ENCODE results near the gene SPIRE1.
"Not testable (repeated sequence)": the region's sequence is repeated elsewhere in the genome, so short reads cannot be mapped to it uniquely, and the experiment has no call there.

Gene SPIRE1

DNA sequence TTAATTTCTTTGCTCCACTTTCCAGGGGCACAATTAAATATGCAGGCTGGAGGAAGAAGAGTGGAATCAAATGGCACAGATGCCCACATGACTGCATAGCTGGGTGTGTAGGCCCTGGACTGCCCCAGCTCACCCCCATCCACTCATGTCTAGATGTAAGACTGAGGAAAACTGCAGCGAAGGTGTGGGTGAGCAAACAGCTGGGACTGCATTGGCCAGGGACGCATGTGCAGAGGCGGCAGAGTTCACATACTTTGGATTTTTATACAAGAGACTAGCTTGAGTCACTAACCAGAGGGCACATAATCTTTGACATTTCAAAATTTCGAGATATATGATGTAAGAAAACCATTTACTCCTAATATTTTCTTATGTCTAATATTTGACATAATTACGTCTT, 60.1 kb downstream of the SPIRE1 start:
- no peak for DNase-seq

GRCh38 chr18:12595571-12596255, 62.2 kb downstream of the SPIRE1 start:
- DNase-seq, result no peak

DNA sequence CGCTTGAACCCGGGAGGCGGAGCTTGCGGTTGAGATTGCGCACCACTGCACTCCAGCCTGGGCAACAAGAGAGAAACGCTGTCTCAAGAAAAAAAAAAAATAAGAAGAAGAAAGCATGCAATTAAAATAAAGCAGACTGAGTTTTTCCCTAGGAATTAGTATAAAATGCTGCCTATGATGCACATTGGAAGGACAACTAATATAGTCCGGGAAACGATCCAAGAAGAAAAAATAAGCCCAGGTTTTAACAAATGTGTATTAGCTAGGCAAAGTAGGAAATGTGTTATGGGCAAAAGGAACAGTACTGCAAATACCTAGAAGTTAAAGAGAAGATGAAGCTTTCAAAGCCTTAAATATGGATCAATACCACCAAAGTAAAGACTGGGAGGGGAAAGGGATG, 64.0 kb downstream of the SPIRE1 start:
- no peak for DNase-seq

GRCh38 chr18:12592597-12593127, 65.2 kb downstream of the SPIRE1 start:
- no peak for DNase-seq

- no peak for DNase-seq
Measured at GRCh38 chr18:12589448-12589847, 68.5 kb downstream of the SPIRE1 start.

DNA sequence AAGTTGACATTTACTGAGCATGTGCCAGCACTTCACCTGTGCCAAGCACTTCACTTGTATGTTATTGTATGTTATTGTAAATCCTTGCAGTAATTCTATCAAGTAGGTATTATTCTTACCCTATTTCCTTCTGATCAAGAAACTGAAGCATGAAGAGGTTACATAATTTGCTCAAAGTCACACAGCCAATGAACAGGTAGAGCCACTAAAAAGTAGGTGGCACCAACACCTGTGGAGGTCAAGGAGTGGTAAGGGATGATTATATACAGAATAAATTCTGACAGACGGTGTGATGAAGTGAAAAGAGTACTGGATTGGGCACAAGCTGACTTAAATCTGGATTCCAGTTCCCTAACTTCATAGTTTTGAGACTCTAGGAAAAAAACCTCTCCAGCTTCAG, 71.0 kb downstream of the SPIRE1 start:
- no peak for DNase-seq

DNA sequence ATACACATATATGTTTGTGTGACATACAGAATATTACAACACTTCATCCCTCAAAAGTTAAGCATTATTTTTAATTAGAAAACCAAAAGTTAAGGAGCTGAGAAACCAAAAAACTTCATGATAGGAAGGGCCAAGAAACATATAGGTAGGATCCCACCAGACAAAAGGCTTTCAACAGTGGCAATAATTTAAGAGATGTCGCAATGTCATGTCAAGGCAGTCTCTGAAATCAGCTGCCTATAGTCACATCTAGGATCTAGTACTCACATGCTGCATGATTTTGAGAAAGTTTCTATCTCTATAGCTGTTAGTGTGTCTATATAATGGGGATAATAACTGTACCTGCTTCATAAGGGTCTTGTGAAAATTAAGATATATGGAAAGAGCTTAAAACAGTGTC, 72.7 kb downstream of the SPIRE1 start:
- DNase-seq, result no peak

GRCh38 chr18:12580630-12581342, 77.1 kb downstream of the SPIRE1 start:
- DNase-seq, result no peak

- no peak for DNase-seq
Measured at GRCh38 chr18:12579775-12580174, 78.1 kb downstream of the SPIRE1 start.

- DNase-seq, result no peak
Measured at GRCh38 chr18:12577848-12578247, 80.1 kb downstream of the SPIRE1 start.

- DNase-seq, result no peak
Measured at GRCh38 chr18:12574494-12575185, 83.3 kb downstream of the SPIRE1 start.

DNA sequence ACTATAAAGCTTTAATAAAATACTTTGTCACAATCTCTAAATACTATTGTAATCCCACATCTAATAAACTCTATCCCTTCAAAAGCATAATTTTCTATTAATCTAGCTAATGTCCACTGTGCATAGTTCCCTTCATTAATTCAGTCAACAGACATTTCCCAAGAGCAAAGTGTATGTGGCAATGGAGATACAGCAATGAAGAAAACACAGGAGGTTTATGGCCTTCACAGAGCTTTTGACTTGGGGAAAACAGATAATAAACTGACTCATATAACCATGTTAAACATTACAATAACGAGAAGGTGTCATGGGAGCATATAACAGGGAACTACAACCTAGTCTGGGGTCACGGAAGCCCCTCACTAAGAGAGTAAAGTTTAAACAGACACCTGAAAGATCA, 86.3 kb downstream of the SPIRE1 start:
- DNase-seq, result no peak

- DNase-seq, result no peak
Measured at GRCh38 chr18:12569791-12570190, 88.1 kb downstream of the SPIRE1 start.

DNA sequence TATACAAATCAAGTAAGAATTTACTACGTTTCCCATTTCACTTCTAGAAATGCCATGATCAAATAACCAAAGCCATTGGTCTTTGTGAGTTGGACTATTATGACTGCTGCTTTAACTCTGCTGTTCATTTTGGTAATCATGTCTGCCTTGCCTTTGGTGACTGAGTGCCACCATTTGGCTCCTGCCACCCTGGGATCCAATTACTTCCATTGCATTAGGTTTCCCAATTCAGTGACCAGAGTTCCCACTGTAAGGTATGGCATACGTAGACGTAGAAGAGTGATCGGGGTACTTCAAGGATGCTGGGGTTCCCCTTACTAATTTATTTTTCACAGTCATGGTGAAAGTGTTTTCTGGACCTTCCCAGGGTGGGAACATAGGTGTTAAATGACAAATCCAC, 90.1 kb downstream of the SPIRE1 start:
- no peak for DNase-seq

DNA sequence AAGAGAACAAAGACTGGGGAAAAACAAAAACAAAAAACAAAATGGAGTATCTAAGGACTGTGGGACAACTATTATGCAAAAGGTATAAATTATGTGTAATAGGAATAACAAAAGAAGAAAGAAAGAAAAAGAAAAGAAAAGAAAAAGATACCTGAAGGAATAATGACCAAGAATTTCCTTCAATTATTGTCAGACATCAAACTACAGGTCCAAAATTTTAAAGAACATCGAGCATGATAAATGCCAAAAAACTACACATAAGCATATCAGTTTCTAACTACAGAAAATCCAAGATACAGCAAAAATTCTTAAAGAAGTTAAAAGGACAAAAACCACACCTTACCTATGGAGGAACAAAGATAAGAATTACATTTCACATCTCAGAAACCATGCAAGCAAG, 93.0 kb downstream of the SPIRE1 start:
- no peak for DNase-seq

- DNase-seq, result no peak
Measured at GRCh38 chr18:12564378-12564777, 93.5 kb downstream of the SPIRE1 start.

DNA sequence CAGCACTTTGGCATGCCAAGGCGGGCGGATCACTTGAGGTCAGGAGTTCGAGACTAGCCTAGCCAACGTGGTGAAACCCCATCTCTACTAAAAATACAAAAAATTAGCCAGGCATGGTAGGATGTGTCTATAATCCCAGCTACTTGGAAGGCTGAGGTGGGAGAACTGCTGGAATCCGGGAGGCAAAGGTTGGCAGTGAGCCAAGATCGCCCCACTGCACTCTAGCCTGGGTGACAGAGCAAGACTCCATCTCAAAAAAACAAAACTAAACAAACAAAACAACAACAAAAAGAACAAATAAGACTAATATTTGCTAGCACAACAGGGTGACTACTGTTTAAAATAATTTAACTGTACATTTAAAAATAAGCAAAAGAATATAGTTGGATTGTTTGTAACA, 97.3 kb downstream of the SPIRE1 start:
- DNase-seq, result not testable (repeated sequence)

DNA sequence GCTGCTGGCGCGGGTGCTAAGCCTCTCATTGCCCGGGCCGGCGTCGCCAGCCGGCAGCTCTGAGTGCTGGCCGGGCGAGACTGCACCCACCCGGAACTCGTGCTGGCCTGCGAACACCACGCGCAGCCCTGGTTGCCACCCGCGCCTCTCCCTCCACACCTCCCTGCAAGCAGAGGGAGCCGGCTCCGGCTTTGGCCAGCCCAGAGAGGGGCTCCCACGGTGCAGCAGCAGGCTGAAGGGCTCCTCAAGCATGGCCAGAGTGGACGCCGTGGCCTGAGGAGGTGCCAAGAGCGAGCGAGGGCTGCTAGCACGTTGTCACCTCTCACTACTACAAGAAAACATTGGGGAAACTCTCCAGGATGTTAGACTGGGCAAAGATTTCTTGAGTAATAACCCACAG, 98.6 kb downstream of the SPIRE1 start:
- no peak for DNase-seq

DNA sequence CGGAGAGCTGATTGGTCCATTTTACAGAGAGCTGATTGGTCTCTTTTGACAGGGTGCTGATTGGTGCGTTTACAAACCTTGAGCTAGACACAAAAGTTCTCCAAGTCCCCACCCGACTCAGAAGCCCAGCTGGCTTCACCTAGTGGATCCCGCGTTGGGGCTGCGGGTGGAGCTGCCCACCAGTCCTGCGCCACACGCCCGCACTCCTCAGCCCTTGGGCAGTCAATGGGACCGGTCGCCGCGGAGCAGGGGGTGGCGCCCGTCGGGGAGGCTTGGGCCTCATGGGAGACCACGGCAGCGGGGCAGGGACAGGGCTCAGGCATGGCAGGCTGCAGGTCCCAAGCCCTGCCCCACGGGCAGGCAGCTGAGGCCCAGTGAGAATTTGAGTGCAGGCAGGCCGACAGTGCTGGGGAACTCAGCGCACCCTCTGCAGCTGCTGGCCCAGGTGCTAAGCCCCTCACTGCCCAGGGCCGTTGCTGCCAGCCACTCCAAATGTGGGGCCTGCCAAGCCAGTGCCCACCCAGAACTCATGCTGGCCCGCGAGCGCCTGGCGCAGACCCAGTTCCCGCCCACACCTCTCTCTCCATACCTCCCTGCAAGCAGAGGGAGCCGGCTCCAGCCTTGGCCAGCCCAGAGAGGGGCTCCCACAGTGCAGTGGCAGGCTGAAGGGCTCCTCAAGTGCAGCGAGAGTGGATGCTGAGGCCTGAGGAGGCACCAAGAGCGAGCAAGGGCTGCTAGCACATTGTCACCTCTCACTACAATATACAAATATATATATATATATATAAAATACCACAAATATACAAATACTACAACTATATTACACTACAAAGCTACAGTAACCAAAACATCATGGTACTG, 100.7 kb downstream of the SPIRE1 start:
- no peak for DNase-seq

DNA sequence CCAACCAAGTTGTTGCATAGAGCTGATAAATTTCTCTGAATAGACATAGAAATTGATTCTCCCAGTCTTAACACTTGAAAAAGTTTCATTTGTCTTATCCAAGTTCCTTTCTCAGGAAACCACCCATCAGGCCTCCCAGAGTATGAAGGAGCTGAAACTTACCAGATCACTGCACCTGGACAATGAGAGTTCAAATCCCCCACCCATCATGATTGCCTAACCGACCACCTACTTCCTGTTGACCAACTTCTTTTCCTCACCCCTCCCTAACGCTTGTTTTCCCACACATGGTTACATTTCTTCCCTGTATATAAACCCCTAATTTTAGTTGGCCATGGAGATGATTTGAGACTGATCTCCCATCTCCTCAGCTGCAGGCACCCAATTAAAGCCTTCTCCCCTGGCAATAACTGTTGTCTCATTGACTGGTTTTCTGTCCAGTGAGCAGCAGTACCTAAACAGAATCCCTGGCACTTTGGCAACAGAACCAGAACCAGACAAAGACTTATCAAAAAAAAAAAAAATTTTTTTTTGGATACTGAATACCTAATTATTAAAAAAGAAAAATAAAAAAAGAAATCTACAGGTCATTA, 103.0 kb downstream of the SPIRE1 start:
- DNase-seq, result no peak

DNA sequence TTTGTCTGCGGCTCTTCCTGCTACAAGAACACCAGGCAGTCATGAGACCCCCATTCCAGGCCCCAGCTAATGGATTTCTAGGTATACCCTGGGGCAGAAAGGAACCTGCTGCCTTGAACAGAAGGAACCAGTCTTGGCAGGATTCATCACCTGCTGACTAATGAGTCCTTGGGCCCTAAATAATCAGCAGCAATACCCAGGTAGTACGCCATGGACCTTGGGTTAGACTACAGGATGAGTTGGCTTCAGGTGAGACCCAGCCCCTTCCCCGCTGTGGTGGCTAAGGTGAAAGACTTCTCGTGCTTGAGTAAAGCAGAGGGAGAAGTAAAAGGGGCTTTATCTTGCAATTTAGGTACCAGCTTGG, 105.0 kb downstream of the SPIRE1 start:
- DNase-seq, result no peak

Data from SHP77 treated with DMSO at 0.1 percent for 48 hours (cell line).